Measurements from ENCODE around the gene UTS2R.
"Not testable (repeated sequence)": the region's sequence is repeated elsewhere in the genome, so short reads cannot be mapped to it uniquely, and the experiment has no call there.

The UTS2R gene

DNA sequence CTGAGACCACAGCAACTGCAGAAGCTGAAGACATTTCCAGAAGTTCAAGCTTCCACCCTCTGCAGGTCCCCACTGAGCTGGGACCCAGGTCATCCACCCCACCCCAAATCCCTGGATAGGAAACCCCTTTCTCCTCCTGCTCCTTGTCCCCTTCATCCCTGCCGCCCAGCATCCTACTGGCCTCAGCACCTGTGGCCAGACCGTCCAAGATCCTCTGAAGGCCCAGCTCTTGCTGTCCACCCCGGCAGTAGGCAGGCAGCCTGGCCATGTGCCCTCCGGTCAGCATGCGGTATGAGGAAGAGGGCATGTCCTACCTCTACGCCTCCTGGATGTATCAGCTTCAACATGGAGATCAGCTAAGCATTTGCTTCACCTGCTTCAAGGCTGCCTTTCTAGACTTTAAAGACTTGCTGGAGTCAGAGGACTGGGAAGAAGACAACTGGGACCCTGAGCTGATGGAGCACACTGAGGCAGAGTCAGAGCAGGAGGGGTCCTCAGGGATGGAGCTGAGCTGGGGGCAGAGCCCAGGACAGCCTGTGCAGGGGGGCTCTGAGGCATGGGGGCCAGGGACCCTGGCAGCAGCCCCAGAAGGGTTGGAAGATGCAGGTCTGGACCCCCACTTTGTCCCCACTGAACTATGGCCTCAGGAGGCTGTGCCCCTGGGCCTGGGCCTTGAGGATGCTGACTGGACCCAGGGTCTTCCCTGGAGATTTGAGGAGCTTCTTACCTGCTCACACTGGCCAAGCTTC, 9.5 kb upstream of the UTS2R start:
- Histone ChIP-seq H3K27ac (ENCODE audit: low read length) (no peak overlapping the region), H3K36me3 (ENCODE audit: insufficient read depth, low read depth, low read length) (no peaks in the 10 kb centered on the region), H3K9ac (ENCODE audit: low read depth, low read length) (no peak overlapping the region), H3K4me1 (ENCODE audit: insufficient read depth, low read length) (no peaks in the 10 kb centered on the region), H3K27me3 (ENCODE audit: insufficient read depth, low read length) (no peaks in the 10 kb centered on the region), H3K4me3 (ENCODE audit: low read length) (no peak overlapping the region), H3K9me3 (ENCODE audit: insufficient read depth, low read depth, low read length) (no peaks in the 10 kb centered on the region)

DNA sequence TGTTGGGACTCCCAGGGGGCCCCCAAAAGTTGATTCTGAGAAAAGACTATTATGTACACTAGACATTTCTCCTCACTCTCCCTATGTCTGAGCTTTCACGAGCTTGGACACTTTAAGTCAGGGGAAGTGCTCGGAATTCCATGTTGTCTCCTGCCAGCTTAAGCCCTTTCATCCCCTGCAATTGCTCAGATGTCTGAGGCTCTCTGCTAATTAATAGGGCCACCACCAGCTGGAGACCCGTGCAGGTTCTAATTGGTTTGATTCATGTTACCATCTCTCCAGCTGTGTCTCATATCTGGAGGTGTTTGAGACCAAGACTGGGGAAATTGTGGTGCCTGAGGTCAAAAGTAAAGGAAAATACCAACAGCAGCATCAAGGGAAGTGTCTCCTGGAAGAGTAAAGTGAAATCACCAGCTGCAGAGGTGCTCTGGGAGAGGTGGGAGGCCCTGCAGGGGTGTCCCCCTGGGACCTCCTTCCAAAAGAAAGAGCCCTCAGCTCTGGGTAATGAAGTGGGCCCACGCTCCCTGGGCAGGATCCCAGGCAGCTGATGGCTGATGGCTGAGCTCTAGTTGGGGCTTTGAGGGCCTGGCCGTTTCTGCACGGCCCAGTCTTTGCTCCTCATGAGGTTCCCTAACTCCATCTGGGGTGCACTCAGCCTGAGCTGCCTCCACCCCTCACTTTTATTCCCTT, 5.8 kb upstream of the UTS2R start:
- Histone ChIP-seq H3K9ac (ENCODE audit: low read depth, low read length) (no peak overlapping the region), H3K36me3 (ENCODE audit: insufficient read depth, low read depth, low read length) (no peaks in the 10 kb centered on the region), H3K27ac (ENCODE audit: low read length) (no peak overlapping the region), H3K9me3 (ENCODE audit: insufficient read depth, low read depth, low read length) (no peaks in the 10 kb centered on the region), H3K27me3 (ENCODE audit: insufficient read depth, low read length) (peaks cover 17% of the 10 kb centered on the region), H3K4me3 (ENCODE audit: low read length) (no peak overlapping the region), H3K4me1 (ENCODE audit: insufficient read depth, low read length) (no peaks in the 10 kb centered on the region)

GRCh38 chr17:82366749-82367148, 4.8 kb upstream of the UTS2R start:
- Histone ChIP-seq H3K4me1 (ENCODE audit: insufficient read depth, low read length) (no peaks in the 10 kb centered on the region), H3K36me3 (ENCODE audit: insufficient read depth, low read depth, low read length) (no peaks in the 10 kb centered on the region), H3K9ac (ENCODE audit: low read depth, low read length) (no peak overlapping the region), H3K27ac (ENCODE audit: low read length) (no peak overlapping the region), H3K4me3 (ENCODE audit: low read length) (no peak overlapping the region), H3K27me3 (ENCODE audit: insufficient read depth, low read length) (peaks cover 27% of the 10 kb centered on the region), H3K9me3 (ENCODE audit: insufficient read depth, low read depth, low read length) (no peaks in the 10 kb centered on the region)

DNA sequence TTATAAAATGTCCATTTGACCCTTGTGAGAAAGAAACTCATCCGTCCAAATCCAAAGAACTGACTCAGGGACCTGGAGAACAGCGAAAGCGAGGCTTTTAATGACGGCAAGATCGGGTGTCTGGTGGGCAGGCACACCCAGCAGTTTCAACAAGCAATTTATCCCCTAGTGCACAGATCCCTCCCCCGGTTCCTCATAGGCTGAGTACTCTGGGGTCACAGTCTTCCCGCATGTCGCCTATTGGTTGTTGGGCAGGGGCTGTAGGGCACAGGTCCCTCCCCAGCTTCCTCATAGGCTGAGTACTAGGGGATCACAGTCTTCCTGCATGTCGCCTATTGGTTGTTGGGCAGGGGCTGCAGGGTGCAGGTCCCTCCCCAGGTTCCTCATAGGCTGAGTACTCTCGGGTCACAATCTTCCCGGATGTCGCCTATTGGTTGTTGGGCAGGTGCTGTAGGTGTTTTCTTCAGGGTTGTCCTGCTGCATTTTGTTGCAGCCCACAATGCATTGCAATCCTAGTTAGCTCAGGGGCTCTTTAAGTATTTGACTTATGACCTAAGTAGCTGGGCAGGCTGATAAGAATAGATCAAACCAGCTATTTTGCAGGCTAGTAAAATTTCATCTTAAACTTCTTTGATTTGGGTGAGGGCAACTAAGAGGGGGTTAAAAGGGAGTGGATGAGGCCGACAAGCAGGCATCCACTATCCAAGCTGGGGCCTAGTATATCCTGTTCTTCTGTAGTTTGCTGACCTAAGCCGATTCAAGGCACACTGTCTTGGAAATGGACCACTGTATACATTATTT, 3.6 kb upstream of the UTS2R start:
- Histone ChIP-seq H3K36me3 (ENCODE audit: insufficient read depth, low read depth, low read length) (no peaks in the 10 kb centered on the region), H3K9ac (ENCODE audit: low read depth, low read length) (no peak overlapping the region), H3K4me1 (ENCODE audit: insufficient read depth, low read length) (no peaks in the 10 kb centered on the region), H3K27ac (ENCODE audit: low read length) (no peak overlapping the region), H3K27me3 (ENCODE audit: insufficient read depth, low read length) (peaks cover 38% of the 10 kb centered on the region), H3K4me3 (ENCODE audit: low read length) (no peak overlapping the region), H3K9me3 (ENCODE audit: insufficient read depth, low read depth, low read length) (no peaks in the 10 kb centered on the region)

GRCh38 chr17:82369211-82369610, 2.4 kb upstream of the UTS2R start:
- no peaks in the 10 kb centered on the region for H3K36me3 ChIP-seq (ENCODE audit: insufficient read depth, low read depth, low read length)
- peaks cover 46% of the 10 kb centered on the region for H3K27me3 ChIP-seq (ENCODE audit: insufficient read depth, low read length)
- H3K4me3 ChIP-seq (ENCODE audit: low read length) = no peak overlapping the region
- no peak overlapping the region for H3K27ac ChIP-seq (ENCODE audit: low read length)
- H3K9me3 ChIP-seq (ENCODE audit: insufficient read depth, low read depth, low read length) = no peaks in the 10 kb centered on the region
- H3K9ac ChIP-seq (ENCODE audit: low read depth, low read length) = no peak overlapping the region
- H3K4me1 ChIP-seq (ENCODE audit: insufficient read depth, low read length) = no peaks in the 10 kb centered on the region

GRCh38 chr17:82370471-82371332, 863 bp upstream of the UTS2R start:
- Histone ChIP-seq H3K27ac (ENCODE audit: low read length) (no peak overlapping the region), H3K4me3 (ENCODE audit: low read length) (peak overlapping the region; percentile 33; the same call in 1 of the 2 replicates), H3K36me3 (ENCODE audit: insufficient read depth, low read depth, low read length) (no peaks in the 10 kb centered on the region), H3K9ac (ENCODE audit: low read depth, low read length) (no peak overlapping the region), H3K27me3 (ENCODE audit: insufficient read depth, low read length) (peaks cover 46% of the 10 kb centered on the region), H3K9me3 (ENCODE audit: insufficient read depth, low read depth, low read length) (no peaks in the 10 kb centered on the region), H3K4me1 (ENCODE audit: insufficient read depth, low read length) (no peaks in the 10 kb centered on the region)

DNA sequence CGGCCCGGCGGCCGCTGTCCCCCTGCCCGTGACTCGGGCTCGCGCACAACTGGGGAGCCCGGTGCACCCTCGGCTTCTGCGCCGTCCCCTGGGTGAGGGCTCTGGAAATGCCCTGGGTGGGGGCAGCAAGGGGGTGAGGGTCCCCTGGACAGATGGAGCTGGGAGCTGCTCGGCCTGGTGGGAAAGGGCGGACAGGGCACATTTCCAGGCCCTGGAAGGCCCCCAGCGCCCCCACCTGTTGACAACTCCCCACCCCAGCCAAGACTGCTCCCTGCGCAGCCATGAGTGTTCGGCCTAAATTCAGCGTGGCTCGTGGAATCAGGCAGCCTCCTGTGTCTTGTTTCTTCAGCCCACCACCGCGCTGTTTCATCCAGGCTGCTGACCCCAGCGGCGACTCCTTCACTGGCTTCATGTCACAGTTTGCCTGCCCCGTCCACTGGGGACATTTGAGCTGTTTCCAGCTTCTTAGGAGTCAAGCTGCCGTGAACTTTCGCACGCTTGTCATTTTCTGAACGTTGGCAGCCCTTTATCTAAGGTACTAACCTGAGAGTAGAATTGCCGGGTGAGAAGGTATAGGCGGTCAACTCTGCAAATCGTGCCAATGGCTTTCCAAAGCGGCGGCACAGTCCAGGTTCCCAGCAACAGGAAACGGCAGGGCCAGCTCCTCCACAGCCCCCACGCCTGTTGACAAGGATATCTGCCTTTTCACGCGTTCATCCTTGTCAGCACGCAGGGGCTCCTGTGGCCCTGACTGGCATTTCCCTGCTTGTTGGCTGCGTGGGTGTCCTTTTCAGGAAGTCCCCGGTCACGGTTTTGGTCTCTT, 895 bp downstream of the UTS2R start:
- peak overlapping the region; percentile 11; the same call in 1 of the 2 replicates for H3K4me3 ChIP-seq (ENCODE audit: low read length)
- no peak overlapping the region for H3K9ac ChIP-seq (ENCODE audit: low read depth, low read length)
- no peaks in the 10 kb centered on the region for H3K36me3 ChIP-seq (ENCODE audit: insufficient read depth, low read depth, low read length)
- H3K9me3 ChIP-seq (ENCODE audit: insufficient read depth, low read depth, low read length) = no peaks in the 10 kb centered on the region
- H3K27me3 ChIP-seq (ENCODE audit: insufficient read depth, low read length) = peaks cover 46% of the 10 kb centered on the region
- H3K4me1 ChIP-seq (ENCODE audit: insufficient read depth, low read length) = no peaks in the 10 kb centered on the region
- H3K27ac ChIP-seq (ENCODE audit: low read length) = no peak overlapping the region

GRCh38 chr17:82373072-82373452, 1.5 kb downstream of the UTS2R start:
- not testable (repeated sequence) for H3K9me3 ChIP-seq (ENCODE audit: insufficient read depth, low read depth, low read length); H3K4me3 ChIP-seq (ENCODE audit: low read length); H3K9ac ChIP-seq (ENCODE audit: low read depth, low read length); H3K4me1 ChIP-seq (ENCODE audit: insufficient read depth, low read length); H3K36me3 ChIP-seq (ENCODE audit: insufficient read depth, low read depth, low read length); H3K27ac ChIP-seq (ENCODE audit: low read length)
- H3K27me3 ChIP-seq (ENCODE audit: insufficient read depth, low read length) = peaks cover 46% of the 10 kb centered on the region

GRCh38 chr17:82373731-82374625, 2.4 kb downstream of the UTS2R start:
- Histone ChIP-seq H3K4me3 (ENCODE audit: low read length) (no peak overlapping the region), H3K27ac (ENCODE audit: low read length) (no peak overlapping the region), H3K9me3 (ENCODE audit: insufficient read depth, low read depth, low read length) (no peaks in the 10 kb centered on the region), H3K9ac (ENCODE audit: low read depth, low read length) (no peak overlapping the region), H3K36me3 (ENCODE audit: insufficient read depth, low read depth, low read length) (no peaks in the 10 kb centered on the region), H3K27me3 (ENCODE audit: insufficient read depth, low read length) (peaks cover 46% of the 10 kb centered on the region), H3K4me1 (ENCODE audit: insufficient read depth, low read length) (no peaks in the 10 kb centered on the region)
